BE2C (cell line): Measurements from ENCODE around the gene RNF111.

Source experiments
- DNase-seq: peaks from one replicate; pipeline ENCODE4 v3.0.0-alpha.2; 2020
- H3K27me3 ChIP-seq: fragments of 250-450 bp; sonication (Bioruptor Pico); 2 replicates; pipeline ENCODE4 v1.5.1; 2020; ENCODE audit warnings: mild to moderate bottlenecking
- H3K36me3 ChIP-seq: fragments of 250-450 bp; sonication (Bioruptor Pico); 2 replicates; pipeline ENCODE4 v1.5.1; 2020; ENCODE audit warnings: mild to moderate bottlenecking
- H3K4me1 ChIP-seq: fragments of 250-450 bp; sonication (Bioruptor Pico); 2 replicates; pipeline ENCODE4 v1.5.1; 2020
- H3K4me3 ChIP-seq: 2 replicates; pipeline ENCODE4 v1.5.1; 2011; ENCODE audit warnings: low read depth, low read length
- H3K9me3 ChIP-seq: fragments of 250-450 bp; sonication (Bioruptor Pico); 2 replicates; pipeline ENCODE4 v1.5.1; 2020
- TF ChIP-seq, protein P1 (sequence below): IDR thresholded peaks from 2 replicates; pipeline ENCODE4 v1.5.1; 2012; ENCODE audit warnings: mild to moderate bottlenecking, low read depth, low read length

Gene RNF111

DNA sequence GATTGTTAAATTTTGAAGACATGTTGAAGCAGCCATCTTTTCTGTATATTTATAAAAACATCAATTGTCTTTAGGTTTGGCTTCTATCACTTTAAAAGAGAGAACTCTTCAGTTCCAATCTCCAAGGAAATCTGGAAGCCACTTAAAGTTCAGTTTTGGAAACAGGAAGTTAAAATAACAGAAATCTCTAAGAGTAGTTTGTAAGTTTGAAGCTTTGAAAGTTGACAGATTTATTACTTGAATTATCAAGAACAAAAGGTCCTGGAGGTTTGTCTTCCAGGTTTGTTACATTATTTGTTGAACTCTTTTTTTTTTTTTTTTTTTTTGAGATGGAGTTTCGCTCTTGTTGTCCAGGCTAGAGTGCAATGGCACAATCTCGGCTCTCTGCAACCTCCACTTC lies 30.0 kb downstream of the RNF111 start:
- no peaks in the 10 kb centered on the region for H3K27me3 ChIP-seq

DNA sequence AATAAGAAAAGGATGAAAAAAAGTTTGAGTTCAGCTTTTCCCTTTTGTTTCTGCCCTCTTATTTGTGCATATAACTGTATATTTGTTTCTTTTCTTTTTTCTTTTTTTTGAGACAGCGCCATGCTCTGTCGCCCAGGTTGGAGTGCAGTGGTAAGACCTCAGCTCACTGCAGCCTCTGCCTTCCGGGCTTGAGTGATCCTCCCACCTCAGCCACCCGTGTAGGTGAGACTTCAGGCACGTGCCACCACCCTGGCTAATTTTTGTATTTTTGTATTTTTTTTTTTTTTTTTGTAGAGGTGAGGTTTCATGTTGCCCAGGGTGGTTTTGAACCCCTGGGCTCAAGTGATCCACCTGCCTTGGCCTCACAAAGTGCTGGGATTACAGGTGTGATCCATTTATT lies 31.4 kb downstream of the RNF111 start:
- H3K27me3 ChIP-seq = no peaks in the 10 kb centered on the region

More for the DNA sequence above, 30.0 kb downstream of the RNF111 start:
- Histone ChIP-seq H3K36me3 (peaks cover 8% of the 10 kb centered on the region), H3K4me1 (no peaks in the 10 kb centered on the region), H3K9me3 (no peaks in the 10 kb centered on the region), H3K4me3 (no peak overlapping the region)
- no peak for DNase-seq
- TF ChIP-seq, protein P1, sequence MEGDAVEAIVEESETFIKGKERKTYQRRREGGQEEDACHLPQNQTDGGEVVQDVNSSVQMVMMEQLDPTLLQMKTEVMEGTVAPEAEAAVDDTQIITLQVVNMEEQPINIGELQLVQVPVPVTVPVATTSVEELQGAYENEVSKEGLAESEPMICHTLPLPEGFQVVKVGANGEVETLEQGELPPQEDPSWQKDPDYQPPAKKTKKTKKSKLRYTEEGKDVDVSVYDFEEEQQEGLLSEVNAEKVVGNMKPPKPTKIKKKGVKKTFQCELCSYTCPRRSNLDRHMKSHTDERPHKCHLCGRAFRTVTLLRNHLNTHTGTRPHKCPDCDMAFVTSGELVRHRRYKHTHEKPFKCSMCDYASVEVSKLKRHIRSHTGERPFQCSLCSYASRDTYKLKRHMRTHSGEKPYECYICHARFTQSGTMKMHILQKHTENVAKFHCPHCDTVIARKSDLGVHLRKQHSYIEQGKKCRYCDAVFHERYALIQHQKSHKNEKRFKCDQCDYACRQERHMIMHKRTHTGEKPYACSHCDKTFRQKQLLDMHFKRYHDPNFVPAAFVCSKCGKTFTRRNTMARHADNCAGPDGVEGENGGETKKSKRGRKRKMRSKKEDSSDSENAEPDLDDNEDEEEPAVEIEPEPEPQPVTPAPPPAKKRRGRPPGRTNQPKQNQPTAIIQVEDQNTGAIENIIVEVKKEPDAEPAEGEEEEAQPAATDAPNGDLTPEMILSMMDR = no peak

GRCh38 chr15:59020322-59020721 lies 32.9 kb downstream of the RNF111 start:
- no peaks in the 10 kb centered on the region for H3K4me1 ChIP-seq
- peaks cover 8% of the 10 kb centered on the region; the same call in 1 of the 2 replicates for H3K36me3 ChIP-seq
- no peaks in the 10 kb centered on the region for H3K27me3 ChIP-seq
- TF ChIP-seq, protein P1 = no peak
- DNase-seq = no peak
- no peaks in the 10 kb centered on the region for H3K9me3 ChIP-seq
- no peak overlapping the region for H3K4me3 ChIP-seq

More for the DNA sequence above, 31.4 kb downstream of the RNF111 start:
- H3K4me3 ChIP-seq = no peak overlapping the region
- H3K4me1 ChIP-seq = no peaks in the 10 kb centered on the region
- TF ChIP-seq, protein P1 = no peak
- no peaks in the 10 kb centered on the region for H3K9me3 ChIP-seq
- DNase-seq = no peak
- H3K36me3 ChIP-seq = peaks cover 8% of the 10 kb centered on the region; the same call in 1 of the 2 replicates

GRCh38 chr15:59022188-59022587 lies 34.7 kb downstream of the RNF111 start:
- Histone ChIP-seq H3K4me3 (no peak overlapping the region), H3K9me3 (no peaks in the 10 kb centered on the region), H3K36me3 (peaks cover 6% of the 10 kb centered on the region), H3K4me1 (no peaks in the 10 kb centered on the region), H3K27me3 (no peaks in the 10 kb centered on the region)
- TF ChIP-seq, protein P1 = no peak
- no peak for DNase-seq

DNA sequence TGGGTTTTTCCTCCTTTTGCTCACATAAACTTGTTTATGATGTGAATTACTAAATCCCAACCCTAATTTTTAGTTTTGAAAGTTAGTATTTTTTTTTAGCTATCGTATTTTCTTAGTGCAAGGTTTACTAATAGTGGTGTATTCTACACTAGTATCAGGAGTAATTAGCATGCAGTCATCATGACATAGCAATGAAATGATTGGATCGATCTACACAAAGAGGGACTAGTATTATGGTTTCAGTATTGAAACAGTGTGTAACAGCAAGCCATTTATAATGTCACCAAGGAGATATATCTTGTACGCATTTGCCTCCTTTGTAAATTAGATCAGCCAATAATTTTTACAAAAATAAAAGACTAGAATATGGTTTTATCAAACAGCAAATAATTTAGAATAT lies 38.7 kb downstream of the RNF111 start:
- no peak for DNase-seq
- TF ChIP-seq, protein P1 = no peak
- H3K9me3 ChIP-seq = no peaks in the 10 kb centered on the region
- H3K27me3 ChIP-seq = no peaks in the 10 kb centered on the region
- peaks cover 7% of the 10 kb centered on the region for H3K36me3 ChIP-seq
- H3K4me1 ChIP-seq = peaks cover 3% of the 10 kb centered on the region; the same call in 1 of the 2 replicates
- H3K4me3 ChIP-seq = no peak overlapping the region

GRCh38 chr15:59028387-59028955 lies 41.0 kb downstream of the RNF111 start:
- DNase-seq = no peak
- TF ChIP-seq, protein P1 = no peak
- Histone ChIP-seq H3K36me3 (peaks cover 12% of the 10 kb centered on the region), H3K27me3 (no peaks in the 10 kb centered on the region), H3K9me3 (no peaks in the 10 kb centered on the region), H3K4me3 (no peak overlapping the region), H3K4me1 (peaks cover 3% of the 10 kb centered on the region; the same call in 1 of the 2 replicates)
